Stomach (tissue), 9 donors: ENCODE results near the gene RBM48. TPM values are rescaled to one million over a fixed set of nuclear protein-coding genes. Genes with fewer than 3 reads are reported as not detected.

Experiments used
- DNase-seq, 2 donors: peaks; one replicate each; pipeline versions ENCODE4 v3.0.0 to v3.0.0-alpha.2; 2013 to 2019
- H3K27ac ChIP-seq, 5 donors: fragments of 200-600 bp in 4 of 5; sonication (generic) in 4 of 5; one replicate each; pipeline ENCODE4 v1.5.1; 2013 to 2019; ENCODE audit warnings: mild to moderate bottlenecking in 1 of 5, moderate library complexity in 1 of 5
- H3K27me3 ChIP-seq, 3 donors: fragments of 200-600 bp; sonication (generic); one replicate each; pipeline ENCODE4 v1.5.1; 2017 to 2019; ENCODE audit warnings: mixed run types in 1 of 3
- H3K36me3 ChIP-seq, 4 donors: fragments of 200-600 bp; sonication (generic); 1 replicate in 3 of 4; 2 replicates in 1 of 4; pipeline ENCODE4 v1.5.1; 2016 to 2019
- H3K4me1 ChIP-seq, 4 donors: fragments of 200-600 bp; sonication (generic); one replicate each; pipeline ENCODE4 v1.5.1; 2016 to 2019
- H3K4me3 ChIP-seq, 4 donors: fragments of 200-600 bp; sonication (generic) in 3 of 4; one replicate each; pipeline ENCODE4 v1.5.1; 2016 to 2019; ENCODE audit warnings: mild to moderate bottlenecking in 1 of 4
- H3K9me3 ChIP-seq, 4 donors: fragments of 200-600 bp; sonication (generic); one replicate each; pipeline ENCODE4 v1.5.1; 2016 to 2019
- CTCF ChIP-seq, 7 experiments: fragments of 450-650 bp in 4 of 7; fragments of 200-600 bp in 3 of 7; sonication (generic) in 3 of 7; IDR thresholded peaks; one replicate each; pipeline ENCODE4 v1.5.1; 2016 to 2019; ENCODE audit warnings: antibody characterized with exemption in 7 of 7, control low read depth in 2 of 7, mild to moderate bottlenecking in 1 of 7
- EP300 ChIP-seq: sonication (generic); formaldehyde crosslinking; IDR thresholded peaks from one replicate; pipeline ENCODE4 v1.6.1; 2017; ENCODE audit warnings: antibody characterized with exemption
- POLR2A ChIP-seq, 4 donors: fragments of 450-650 bp; IDR thresholded peaks; one replicate each; pipeline ENCODE4 v1.6.1; 2016; ENCODE audit warnings: antibody characterized with exemption in 4 of 4, control low read depth in 2 of 4, mild to moderate bottlenecking in 1 of 4, moderate library complexity in 1 of 4
- POLR2AphosphoS5 ChIP-seq, 3 donors: sonication (generic); formaldehyde crosslinking; IDR thresholded peaks; one replicate each; pipeline ENCODE4 v1.6.1; 2016; ENCODE audit warnings: antibody characterized with exemption in 3 of 3
- WGBS, 5 donors: extraction: QIAGEN DNeasy Blood & Tissue Kit in 3 of 5; methylation state at CpG; one replicate each; pipeline versions ENCODE4 v1.1.5 to v1.1.7; 2013 to 2018; 5-methylcytosine and 5-hydroxymethylcytosine counted together
- intact Hi-C: fragments of 100-400 bp; cut with DNase I; formaldehyde crosslinking; loops from one replicate; pipeline ENCODE4 v1.15.1; 2023; ENCODE audit warnings: low total_unique reads
- polyA plus RNA-seq, 3 donors: library from polyadenylated mRNA; stranded (reverse); fragments of 200-250 nt; gene quantifications; one replicate each; pipeline ENCODE4 v1.2.3, GENCODE V29; 2013
- total RNA-seq, 5 donors: library from RNA; depleted of rRNA; stranded (reverse); fragments of >200 nt; gene quantifications; one replicate each; pipeline versions ENCODE4 v1.1.0 to v1.2.3, GENCODE V29; 2014 to 2016
- donor health status: healthy with polysubstance abuse.
- donor health status: Bipolar disorder and iron deficiency.
- donor health status: healthy.

Gene RBM48
- total and polyA plus RNA-seq, 8 donors = 3.2 to 14.0 (median 6.6) TPM

- H3K27ac ChIP-seq = no peak overlapping the region
- H3K4me3 ChIP-seq = no peak overlapping the region
- DNase-seq = no peak
- H3K27me3 ChIP-seq = no peaks in the 10 kb centered on the region
- intact Hi-C loops = no loop called here
- H3K4me1 ChIP-seq = no peaks in the 10 kb centered on the region
- peaks cover 0 to 36% (median 34%) of the 10 kb centered on the region in 4 donors for H3K36me3 ChIP-seq
- no peaks in the 10 kb centered on the region for H3K9me3 ChIP-seq
- WGBS, 5 donors = 86 to 90% (median 89%) methylated on average over 7 of the region's 7 CpGs
- TF ChIP-seq CTCF (IDR thresholded peaks at IDR 0.05) (no peak), EP300 (no peak), POLR2A (IDR thresholded peaks at IDR 0.05) (no peak), POLR2AphosphoS5 (IDR thresholded peaks at IDR 0.05) (no peak)
Observed at GRCh38 chr7:92557808-92558362, 29.3 kb downstream of the RBM48 start.

- TF ChIP-seq CTCF (IDR thresholded peaks at IDR 0.05) (no peak), POLR2AphosphoS5 (IDR thresholded peaks at IDR 0.05) (no peak), EP300 (no peak), POLR2A (IDR thresholded peaks at IDR 0.05) (no peak)
- H3K4me1 ChIP-seq = no peaks in the 10 kb centered on the region
- no peaks in the 10 kb centered on the region for H3K27me3 ChIP-seq
- intact Hi-C loops = no loop called here
- no peak overlapping the region for H3K4me3 ChIP-seq
- H3K36me3 ChIP-seq = peaks cover 8 to 63% (median 61%) of the 10 kb centered on the region in 4 donors
- H3K9me3 ChIP-seq = no peaks in the 10 kb centered on the region
- no peak overlapping the region for H3K27ac ChIP-seq
- DNase-seq = no peak
Observed at GRCh38 chr7:92560602-92561001, 32.0 kb downstream of the RBM48 start.

GRCh38 chr7:92563345-92563744 is 34.8 kb downstream of the RBM48 start:
- Histone ChIP-seq H3K27ac (no peak overlapping the region), H3K27me3 (no peaks in the 10 kb centered on the region), H3K4me1 (no peaks in the 10 kb centered on the region), H3K36me3 (peaks cover 22 to 87% (median 86%) of the 10 kb centered on the region in 4 donors), H3K9me3 (no peaks in the 10 kb centered on the region), H3K4me3 (no peak overlapping the region)
- WGBS, 5 donors = 80 to 85% (median 85%) methylated on average over 2 of the region's 2 CpGs
- TF ChIP-seq POLR2AphosphoS5 (IDR thresholded peaks at IDR 0.05) = no peak
- TF ChIP-seq EP300 = no peak
- no peak for TF ChIP-seq CTCF (IDR thresholded peaks at IDR 0.05)
- TF ChIP-seq POLR2A (IDR thresholded peaks at IDR 0.05) = no peak
- no peak for DNase-seq
- intact Hi-C loops = no loop called here

- TF ChIP-seq CTCF (IDR thresholded peaks at IDR 0.05) (no peak), POLR2AphosphoS5 (IDR thresholded peaks at IDR 0.05) (no peak), POLR2A (IDR thresholded peaks at IDR 0.05) (no peak), EP300 (no peak)
- intact Hi-C loops = no loop called here
- WGBS, 5 donors = 86 to 95% (median 94%) methylated on average over 6 of the region's 6 CpGs
- Histone ChIP-seq H3K27me3 (no peaks in the 10 kb centered on the region), H3K4me3 (no peak overlapping the region), H3K27ac (no peak overlapping the region), H3K9me3 (no peaks in the 10 kb centered on the region), H3K36me3 (peaks cover 22 to 100% (median 98%) of the 10 kb centered on the region in 4 donors), H3K4me1 (no peaks in the 10 kb centered on the region)
- no peak for DNase-seq
Observed at GRCh38 chr7:92567460-92567859, 38.9 kb downstream of the RBM48 start.
